Measurements from ENCODE around the gene TCERG1L.

Gene TCERG1L

DNA sequence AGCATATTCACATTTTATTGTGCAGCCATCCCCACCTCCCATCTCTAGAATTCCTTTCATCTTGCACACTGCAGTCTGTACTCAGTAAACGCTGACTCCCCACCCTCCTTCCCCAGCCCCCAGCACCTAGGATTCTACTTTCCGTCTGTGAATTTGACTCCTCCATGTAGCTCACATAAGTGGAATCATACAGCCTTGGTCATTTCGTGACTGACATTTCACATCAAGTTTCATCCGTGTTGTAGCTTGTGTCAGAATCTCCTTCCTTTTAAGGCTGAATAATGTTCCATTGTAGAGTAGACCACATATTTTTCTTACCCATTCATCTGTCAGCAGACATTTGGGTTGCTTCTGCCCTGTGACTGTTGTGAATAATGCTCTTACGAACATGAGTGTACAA is 26.2 kb upstream of the TCERG1L start:
- TF ChIP-seq YY1 (IDR thresholded peaks at IDR 0.05; ENCODE audit: low read depth) (no peak), FOXM1 (IDR thresholded peaks at IDR 0.05; ENCODE audit: borderline replicate concordance, low read depth) (no peak), TCF12 (IDR thresholded peaks at IDR 0.05; ENCODE audit: low read depth) (no peak), TAF1 (IDR thresholded peaks at IDR 0.05; ENCODE audit: low read depth) (no peak), EP300 (IDR thresholded peaks at IDR 0.05; ENCODE audit: borderline replicate concordance) (no peak), CEBPB (IDR thresholded peaks at IDR 0.05) (no peak), EGR1 (IDR thresholded peaks at IDR 0.05) (no peak), NFIC (IDR thresholded peaks at IDR 0.05) (no peak), ZBTB7A (IDR thresholded peaks at IDR 0.05; ENCODE audit: low read depth) (no peak), CREB1 (IDR thresholded peaks at IDR 0.05; ENCODE audit: low read depth) (no peak), TEAD4 (IDR thresholded peaks at IDR 0.05) (no peak), RAD21 (IDR thresholded peaks at IDR 0.05; ENCODE audit: low read depth) (no peak)
- TF ChIP-seq, protein P1, sequence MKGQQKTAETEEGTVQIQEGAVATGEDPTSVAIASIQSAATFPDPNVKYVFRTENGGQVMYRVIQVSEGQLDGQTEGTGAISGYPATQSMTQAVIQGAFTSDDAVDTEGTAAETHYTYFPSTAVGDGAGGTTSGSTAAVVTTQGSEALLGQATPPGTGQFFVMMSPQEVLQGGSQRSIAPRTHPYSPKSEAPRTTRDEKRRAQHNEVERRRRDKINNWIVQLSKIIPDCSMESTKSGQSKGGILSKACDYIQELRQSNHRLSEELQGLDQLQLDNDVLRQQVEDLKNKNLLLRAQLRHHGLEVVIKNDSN (IDR thresholded peaks at IDR 0.05), result no peak
- TF ChIP-seq, protein P2, sequence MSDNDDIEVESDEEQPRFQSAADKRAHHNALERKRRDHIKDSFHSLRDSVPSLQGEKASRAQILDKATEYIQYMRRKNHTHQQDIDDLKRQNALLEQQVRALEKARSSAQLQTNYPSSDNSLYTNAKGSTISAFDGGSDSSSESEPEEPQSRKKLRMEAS (IDR thresholded peaks at IDR 0.05), result no peak
- TF ChIP-seq, protein P3, sequence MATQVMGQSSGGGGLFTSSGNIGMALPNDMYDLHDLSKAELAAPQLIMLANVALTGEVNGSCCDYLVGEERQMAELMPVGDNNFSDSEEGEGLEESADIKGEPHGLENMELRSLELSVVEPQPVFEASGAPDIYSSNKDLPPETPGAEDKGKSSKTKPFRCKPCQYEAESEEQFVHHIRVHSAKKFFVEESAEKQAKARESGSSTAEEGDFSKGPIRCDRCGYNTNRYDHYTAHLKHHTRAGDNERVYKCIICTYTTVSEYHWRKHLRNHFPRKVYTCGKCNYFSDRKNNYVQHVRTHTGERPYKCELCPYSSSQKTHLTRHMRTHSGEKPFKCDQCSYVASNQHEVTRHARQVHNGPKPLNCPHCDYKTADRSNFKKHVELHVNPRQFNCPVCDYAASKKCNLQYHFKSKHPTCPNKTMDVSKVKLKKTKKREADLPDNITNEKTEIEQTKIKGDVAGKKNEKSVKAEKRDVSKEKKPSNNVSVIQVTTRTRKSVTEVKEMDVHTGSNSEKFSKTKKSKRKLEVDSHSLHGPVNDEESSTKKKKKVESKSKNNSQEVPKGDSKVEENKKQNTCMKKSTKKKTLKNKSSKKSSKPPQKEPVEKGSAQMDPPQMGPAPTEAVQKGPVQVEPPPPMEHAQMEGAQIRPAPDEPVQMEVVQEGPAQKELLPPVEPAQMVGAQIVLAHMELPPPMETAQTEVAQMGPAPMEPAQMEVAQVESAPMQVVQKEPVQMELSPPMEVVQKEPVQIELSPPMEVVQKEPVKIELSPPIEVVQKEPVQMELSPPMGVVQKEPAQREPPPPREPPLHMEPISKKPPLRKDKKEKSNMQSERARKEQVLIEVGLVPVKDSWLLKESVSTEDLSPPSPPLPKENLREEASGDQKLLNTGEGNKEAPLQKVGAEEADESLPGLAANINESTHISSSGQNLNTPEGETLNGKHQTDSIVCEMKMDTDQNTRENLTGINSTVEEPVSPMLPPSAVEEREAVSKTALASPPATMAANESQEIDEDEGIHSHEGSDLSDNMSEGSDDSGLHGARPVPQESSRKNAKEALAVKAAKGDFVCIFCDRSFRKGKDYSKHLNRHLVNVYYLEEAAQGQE (IDR thresholded peaks at IDR 0.05; ENCODE audit: low read depth), result no peak

DNA sequence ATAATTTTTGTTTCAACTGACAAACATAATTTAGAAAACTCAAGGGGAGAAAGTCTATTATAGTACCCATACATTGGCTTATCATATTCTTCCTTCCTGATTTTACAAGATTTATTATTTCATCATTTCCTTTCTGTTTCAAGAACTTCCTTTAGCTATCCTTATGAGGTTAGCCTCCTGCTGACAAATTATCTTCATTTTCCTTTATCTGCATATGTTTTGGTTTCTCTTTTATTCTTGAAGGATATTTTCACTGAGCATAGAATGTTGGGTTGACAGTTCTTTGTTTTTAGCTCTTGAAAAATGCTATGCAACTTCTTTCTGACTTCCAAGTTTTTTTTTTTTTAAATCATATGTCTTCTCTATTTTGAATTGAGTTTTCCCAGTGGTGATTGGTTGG is 21.3 kb upstream of the TCERG1L start:
- TF ChIP-seq NFIC (IDR thresholded peaks at IDR 0.05), result no peak
- TF ChIP-seq TCF12 (IDR thresholded peaks at IDR 0.05; ENCODE audit: low read depth), result no peak
- no peak for TF ChIP-seq EGR1 (IDR thresholded peaks at IDR 0.05)
- TF ChIP-seq, protein P2 (IDR thresholded peaks at IDR 0.05), result no peak
- TF ChIP-seq, protein P1 (IDR thresholded peaks at IDR 0.05), result no peak
- TF ChIP-seq EP300 (IDR thresholded peaks at IDR 0.05; ENCODE audit: borderline replicate concordance), result no peak
- TF ChIP-seq ZBTB7A (IDR thresholded peaks at IDR 0.05; ENCODE audit: low read depth), result no peak
- TF ChIP-seq CREB1 (IDR thresholded peaks at IDR 0.05; ENCODE audit: low read depth), result no peak
- TF ChIP-seq CEBPB (IDR thresholded peaks at IDR 0.05), result no peak
- no peak for TF ChIP-seq TEAD4 (IDR thresholded peaks at IDR 0.05)
- no peak for TF ChIP-seq RAD21 (IDR thresholded peaks at IDR 0.05; ENCODE audit: low read depth)
- no peak for TF ChIP-seq YY1 (IDR thresholded peaks at IDR 0.05; ENCODE audit: low read depth)
- TF ChIP-seq, protein P3 (IDR thresholded peaks at IDR 0.05; ENCODE audit: low read depth), result no peak
- TF ChIP-seq FOXM1 (IDR thresholded peaks at IDR 0.05; ENCODE audit: borderline replicate concordance, low read depth), result no peak
- no peak for TF ChIP-seq TAF1 (IDR thresholded peaks at IDR 0.05; ENCODE audit: low read depth)

DNA sequence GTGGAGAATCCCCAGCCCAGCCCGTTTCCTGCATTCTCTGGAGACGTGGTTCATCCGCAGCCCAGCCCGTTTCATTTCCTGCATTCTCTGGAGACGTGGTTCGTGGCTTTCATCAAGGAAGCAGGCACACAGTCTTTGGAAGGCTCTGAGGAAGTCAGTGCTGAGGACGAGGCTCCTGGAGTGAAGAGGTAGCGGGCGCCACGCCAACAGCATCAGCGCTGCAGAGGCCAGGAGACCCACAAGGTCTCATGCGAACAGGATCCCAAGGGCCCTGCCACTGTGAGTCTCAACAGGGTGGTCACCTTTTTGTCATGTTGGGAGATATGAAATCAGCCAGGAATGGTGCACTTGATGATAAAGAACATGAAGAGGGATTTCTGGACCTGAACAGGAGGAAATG is 12.4 kb upstream of the TCERG1L start:
- no peak for TF ChIP-seq CREB1 (IDR thresholded peaks at IDR 0.05; ENCODE audit: low read depth)
- TF ChIP-seq YY1 (IDR thresholded peaks at IDR 0.05; ENCODE audit: low read depth), result no peak
- TF ChIP-seq TEAD4 (IDR thresholded peaks at IDR 0.05), result no peak
- TF ChIP-seq TCF12 (IDR thresholded peaks at IDR 0.05; ENCODE audit: low read depth), result no peak
- no peak for TF ChIP-seq CEBPB (IDR thresholded peaks at IDR 0.05)
- no peak for TF ChIP-seq ZBTB7A (IDR thresholded peaks at IDR 0.05; ENCODE audit: low read depth)
- TF ChIP-seq, protein P2 (IDR thresholded peaks at IDR 0.05), result no peak
- no peak for TF ChIP-seq FOXM1 (IDR thresholded peaks at IDR 0.05; ENCODE audit: borderline replicate concordance, low read depth)
- no peak for TF ChIP-seq RAD21 (IDR thresholded peaks at IDR 0.05; ENCODE audit: low read depth)
- TF ChIP-seq TAF1 (IDR thresholded peaks at IDR 0.05; ENCODE audit: low read depth), result no peak

DNA sequence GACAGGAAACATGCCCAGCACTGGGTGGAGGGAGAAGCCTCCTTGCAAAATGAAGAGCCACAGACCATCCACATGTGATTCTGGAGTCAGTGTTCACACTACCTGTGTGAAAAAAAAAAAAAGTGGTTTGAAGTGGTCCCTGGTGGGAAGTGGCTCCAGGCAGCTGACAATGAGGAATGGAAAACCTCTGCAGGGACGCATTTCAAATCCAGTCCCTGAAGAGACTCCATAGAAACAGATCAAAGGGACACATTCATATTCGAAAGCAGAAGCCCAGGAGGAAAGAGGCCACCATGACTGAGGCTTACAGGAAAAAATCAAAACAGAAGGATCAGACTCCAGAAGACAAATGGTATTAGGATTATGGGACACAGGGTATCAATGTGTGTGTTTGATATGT is 11.5 kb upstream of the TCERG1L start:
- TF ChIP-seq TCF12 (IDR thresholded peaks at IDR 0.05; ENCODE audit: low read depth) (no peak), YY1 (IDR thresholded peaks at IDR 0.05; ENCODE audit: low read depth) (no peak), ZBTB7A (IDR thresholded peaks at IDR 0.05; ENCODE audit: low read depth) (no peak), RAD21 (IDR thresholded peaks at IDR 0.05; ENCODE audit: low read depth) (no peak)
- TF ChIP-seq, protein P2 (IDR thresholded peaks at IDR 0.05), result no peak

DNA sequence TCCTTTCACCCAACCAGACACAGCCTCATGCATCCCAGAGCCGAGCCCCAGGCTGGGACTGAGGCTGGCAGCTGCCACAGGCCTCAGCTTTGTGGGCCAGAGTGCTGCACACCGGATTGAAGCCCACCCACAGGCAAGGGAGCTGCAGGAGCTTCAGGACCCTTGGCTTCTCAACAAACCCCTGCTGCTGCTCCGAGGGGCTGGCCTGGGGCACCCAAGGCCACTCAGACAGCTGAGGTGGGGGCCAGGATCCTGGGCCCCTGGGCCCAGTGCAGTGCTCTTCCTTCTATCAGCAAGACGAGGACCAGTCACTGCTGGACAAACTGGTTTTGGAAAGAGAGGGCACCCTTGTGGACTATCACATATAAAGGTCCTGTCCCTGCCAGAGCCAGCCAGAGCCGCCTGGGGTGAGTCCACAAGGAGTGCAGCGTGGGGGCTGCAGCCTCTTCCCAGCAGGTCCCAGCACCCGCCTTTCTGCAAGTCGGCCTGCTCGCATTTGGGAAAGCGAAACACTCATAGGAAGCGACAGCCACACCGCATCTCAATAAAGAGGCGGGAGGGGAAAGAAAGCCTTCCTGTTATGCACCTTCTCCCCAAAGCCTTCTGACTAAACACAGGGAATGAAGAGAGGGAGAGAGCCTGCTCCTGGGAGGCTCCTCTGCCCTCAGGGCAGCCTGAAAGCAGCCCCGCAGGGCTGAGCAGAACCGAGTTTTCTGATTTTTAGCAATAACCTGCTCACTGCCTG is 9.5 kb upstream of the TCERG1L start:
- TF ChIP-seq CEBPB (IDR thresholded peaks at IDR 0.05) (no peak), TAF1 (IDR thresholded peaks at IDR 0.05; ENCODE audit: low read depth) (no peak), RAD21 (IDR thresholded peaks at IDR 0.05; ENCODE audit: low read depth) (no peak), TEAD4 (IDR thresholded peaks at IDR 0.05) (no peak), ZBTB7A (IDR thresholded peaks at IDR 0.05; ENCODE audit: low read depth) (no peak), FOXM1 (IDR thresholded peaks at IDR 0.05; ENCODE audit: borderline replicate concordance, low read depth) (no peak), TCF12 (IDR thresholded peaks at IDR 0.05; ENCODE audit: low read depth) (no peak), CREB1 (IDR thresholded peaks at IDR 0.05; ENCODE audit: low read depth) (no peak), EP300 (IDR thresholded peaks at IDR 0.05; ENCODE audit: borderline replicate concordance) (no peak), EGR1 (IDR thresholded peaks at IDR 0.05) (no peak), NFIC (IDR thresholded peaks at IDR 0.05) (no peak), YY1 (IDR thresholded peaks at IDR 0.05; ENCODE audit: low read depth) (no peak)
- TF ChIP-seq, protein P1 (IDR thresholded peaks at IDR 0.05), result no peak
- TF ChIP-seq, protein P3 (IDR thresholded peaks at IDR 0.05; ENCODE audit: low read depth), result no peak
- TF ChIP-seq, protein P2 (IDR thresholded peaks at IDR 0.05), result no peak
